IMR-90 (cell line): ENCODE measurements around the gene DYNC1H1. TPM values are rescaled to one million over a fixed set of nuclear protein-coding genes. Genes with fewer than 3 reads are reported as not detected.
A peak's percentile ranks its signal among the peaks of the same experiment; 100 is the strongest.

Source experiments
- ATAC-seq: fragments of 200-7000 bp; cut with Tn5 transposase; 2 replicates; pipeline ENCODE4 v1.9.1; 2020; ENCODE audit warnings: low read depth, mild to moderate bottlenecking, moderate library complexity
- BruUV-seq: library from RNA; stranded (reverse); fragments of 400-500 nt; replicated peaks from 2 replicates; lab custom pipeline; 2021; lab: Mats Ljungman, UMichigan
- CTCF ChIA-PET: fragments of 300-600 bp; formaldehyde crosslinking; extraction: SDS; loops from one replicate; lab custom pipeline; 2021; ENCODE audit warnings: antibody characterized with exemption; lab: Yijun Ruan, JAX
- POLR2A ChIA-PET: fragments of 300-600 bp; sonication (Branson Sonifier 250); formaldehyde crosslinking; loops from one replicate; lab custom pipeline; 2022; ENCODE audit warnings: antibody characterized with exemption; ENCODE audit not compliant: unreplicated experiment; lab: Charles Lee
- DNase-seq: peaks from one replicate; pipeline ENCODE4 v3.0.0; 2013
- H2AFZ ChIP-seq: replicated peaks from 2 replicates; pipeline ENCODE3; 2013; ENCODE audit warnings: low read length, mild to moderate bottlenecking; ENCODE audit not compliant: poor library complexity
- H2AK5ac ChIP-seq: 2 replicates; pipeline ENCODE4 v1.6.1; 2013; ENCODE audit warnings: low read depth, low read length, inconsistent platforms
- H2AK9ac ChIP-seq: replicated peaks from 2 replicates; pipeline ENCODE3; 2013; ENCODE audit warnings: mild to moderate bottlenecking, low read depth, low read length, moderate library complexity; ENCODE audit not compliant: poor library complexity
- H2BK120ac ChIP-seq: 2 replicates; pipeline ENCODE4 v1.6.1; 2013; ENCODE audit warnings: low read depth, low read length, inconsistent platforms
- H2BK15ac ChIP-seq: 3 replicates; pipeline ENCODE4 v1.6.1; 2013; ENCODE audit warnings: low read depth, low read length, inconsistent platforms
- H2BK20ac ChIP-seq: 2 replicates; pipeline ENCODE4 v1.6.1; 2013; ENCODE audit warnings: low read depth, mild to moderate bottlenecking, inconsistent platforms, low read length, moderate library complexity
- H2BK5ac ChIP-seq: 2 replicates; pipeline ENCODE4 v1.6.1; 2013; ENCODE audit warnings: mild to moderate bottlenecking, low read depth, low read length, inconsistent platforms; ENCODE audit not compliant: poor library complexity, severe bottlenecking
- H3K14ac ChIP-seq: replicated peaks from 2 replicates; pipeline ENCODE4 v1.6.1; 2013; ENCODE audit warnings: low read depth, low read length, inconsistent platforms
- H3K18ac ChIP-seq: 2 replicates; pipeline ENCODE4 v1.6.1; 2013; ENCODE audit warnings: low read depth, low read length, control low read depth
- H3K23ac ChIP-seq: 2 replicates; pipeline ENCODE4 v1.6.1; 2013; ENCODE audit warnings: low read depth, low read length, inconsistent platforms
- H3K27ac ChIP-seq: 2 replicates; pipeline ENCODE4 v1.5.1; 2013; ENCODE audit warnings: mild to moderate bottlenecking, control low read depth, low read length; ENCODE audit not compliant: insufficient read depth
- H3K27me3 ChIP-seq: 2 replicates; pipeline ENCODE4 v1.6.1; 2013; ENCODE audit warnings: low read length; ENCODE audit not compliant: control insufficient read depth, insufficient read depth
- H3K36me3 ChIP-seq: 2 replicates; pipeline ENCODE4 v1.6.1; 2013; ENCODE audit warnings: low read length, mixed read lengths; ENCODE audit not compliant: control insufficient read depth, insufficient read depth
- H3K4ac ChIP-seq: 2 replicates; pipeline ENCODE4 v1.6.1; 2013; ENCODE audit warnings: low read depth, low read length, inconsistent platforms
- H3K4me1 ChIP-seq: 2 replicates; pipeline ENCODE4 v1.6.1; 2013; ENCODE audit warnings: low read length, mixed read lengths; ENCODE audit not compliant: control insufficient read depth, insufficient read depth
- H3K4me2 ChIP-seq: 2 replicates; pipeline ENCODE4 v1.6.1; 2013; ENCODE audit warnings: low read depth, mild to moderate bottlenecking, control low read depth, low read length, moderate library complexity
- H3K4me3 ChIP-seq: 2 replicates; pipeline ENCODE4 v1.5.1; 2013; ENCODE audit warnings: low read depth, mild to moderate bottlenecking, control low read depth, low read length, moderate library complexity; ENCODE audit not compliant: insufficient read depth
- H3K56ac ChIP-seq: 2 replicates; pipeline ENCODE4 v1.6.1; 2013; ENCODE audit warnings: low read length, inconsistent platforms; ENCODE audit not compliant: insufficient read depth; ENCODE audit errors: extremely low read depth
- H3K79me1 ChIP-seq, 2 experiments: 2 replicates each; pipeline ENCODE4 v1.6.1; 2013; ENCODE audit warnings: low read length in 2 of 2, inconsistent platforms in 1 of 2, low read depth in 1 of 2
- H3K9ac ChIP-seq: 2 replicates; pipeline ENCODE4 v1.6.1; 2013; ENCODE audit warnings: low read depth, low read length, control low read depth
- H3K9me1 ChIP-seq: 2 replicates; pipeline ENCODE4 v1.6.1; 2013; ENCODE audit warnings: low read length, inconsistent platforms; ENCODE audit not compliant: insufficient read depth
- H3K9me3 ChIP-seq: 2 replicates; pipeline ENCODE4 v1.6.1; 2013; ENCODE audit warnings: low read length; ENCODE audit not compliant: control insufficient read depth, insufficient read depth
- H4K20me1 ChIP-seq: 2 replicates; pipeline ENCODE4 v1.6.1; 2013; ENCODE audit warnings: low read length, inconsistent platforms; ENCODE audit not compliant: insufficient read depth
- H4K5ac ChIP-seq: 2 replicates; pipeline ENCODE4 v1.6.1; 2013; ENCODE audit warnings: mild to moderate bottlenecking, low read depth, low read length, control low read depth
- H4K8ac ChIP-seq, 2 experiments: 2 replicates each; pipeline ENCODE4 v1.6.1; 2013; ENCODE audit warnings: low read depth in 2 of 2, low read length in 2 of 2, control low read depth in 1 of 2, inconsistent platforms in 1 of 2
- H4K91ac ChIP-seq: 2 replicates; pipeline ENCODE4 v1.6.1; 2013; ENCODE audit warnings: low read depth, low read length, inconsistent platforms; ENCODE audit not compliant: insufficient read depth
- BHLHE40 ChIP-seq: fragments of 150-350 bp; IDR thresholded peaks from 2 replicates; pipeline ENCODE4 v1.6.1; 2016; ENCODE audit warnings: mild to moderate bottlenecking, low read depth, low read length
- CEBPB ChIP-seq: IDR thresholded peaks from 2 replicates; pipeline ENCODE4 v1.6.1; 2012; ENCODE audit warnings: low read depth, low read length, improper control_type of control experiment
- CHD1 ChIP-seq: IDR thresholded peaks from 2 replicates; pipeline ENCODE4 v1.6.1; 2012; ENCODE audit warnings: low read depth, low read length, improper control_type of control experiment
- FOS ChIP-seq: fragments of 150-350 bp; IDR thresholded peaks from 2 replicates; pipeline ENCODE4 v1.6.1; 2016; ENCODE audit warnings: low read depth, low read length
- NFE2L2 ChIP-seq: fragments of 150-350 bp; IDR thresholded peaks from 2 replicates; pipeline ENCODE4 v1.6.1; 2016; ENCODE audit warnings: low read depth, mild to moderate bottlenecking, low read length
- RAD21 ChIP-seq: IDR thresholded peaks from 2 replicates; pipeline ENCODE4 v1.6.1; 2012; ENCODE audit warnings: low read length, improper control_type of control experiment
- SMC3 ChIP-seq: fragments of 150-350 bp; IDR thresholded peaks from 2 replicates; pipeline ENCODE4 v1.6.1; 2016; ENCODE audit warnings: low read depth, mild to moderate bottlenecking, antibody characterized with exemption, low read length, moderate library complexity
- WGBS, 2 experiments: methylation state at CpG; one replicate each; pipeline versions ENCODE4 v1.1.5 to v1.1.7; 2013; ENCODE audit warnings: missing lambda C conversion rate in 2 of 2; ENCODE audit not compliant: insufficient read length in 1 of 2; ENCODE audit errors: extremely low coverage in 2 of 2; 5-methylcytosine and 5-hydroxymethylcytosine counted together
- dilution Hi-C: fragments of 300-500 bp; cut with HindIII; formaldehyde crosslinking; loops from one replicate; pipeline ENCODE4 v1.14.3; 2018; ENCODE audit warnings: low sequenced_read_pairs; ENCODE audit not compliant: unreplicated experiment
- in situ Hi-C: fragments of 300-500 bp; cut with MboI; formaldehyde crosslinking; loops from 3 replicates; pipeline ENCODE4 v1.14.3; 2019; ENCODE audit warnings: low sequenced_read_pairs, inconsistent platforms, mixed read lengths
- intact Hi-C: fragments of 100-400 bp; cut with micrococcal nuclease; formaldehyde crosslinking; loops from 2 replicates; pipeline ENCODE4 v1.10.0; 2022
- polyA plus RNA-seq, 3 experiments: library from polyadenylated mRNA; depleted of rRNA; stranded (reverse); fragments of >200 nt; gene quantifications; 2 replicates each; pipeline ENCODE4 v1.2.3, GENCODE V29; 2012; ENCODE audit warnings: low replicate concordance in 1 of 3
- total RNA-seq: library from RNA; depleted of rRNA; stranded (reverse); fragments of >200 nt; gene quantifications from 2 replicates; pipeline ENCODE4 v1.2.3, GENCODE V29; 2012
- TF ChIP-seq, protein P1 (sequence below): conservative IDR thresholded peaks from 2 replicates; pipeline ENCODE4 v1.5.1; 2012; ENCODE audit warnings: mild to moderate bottlenecking, low read depth, low read length, improper control_type of control experiment

The DYNC1H1 gene
- total and polyA plus RNA-seq, 2 of the 4 experiments (the other 2 are of a cell fraction), result 240 to 670 TPM

- Histone ChIP-seq H4K5ac (no peak overlapping the region), H3K23ac (no peak overlapping the region), H3K14ac (no peak overlapping the region), H3K18ac (no peak overlapping the region), H2AK9ac (peak overlapping the region; percentile 89), H2AK5ac (peak overlapping the region; percentile 47; the same call in 1 of the 2 replicates), H4K91ac (peak overlapping the region; percentile 2; the same call in 1 of the 2 replicates), H3K4me2 (peak overlapping the region; percentile 2; the same call in 1 of the 2 replicates), H3K79me1 (peaks cover 0 to 36% of the 10 kb centered on the region in 2 experiments; a peak in 3 of 4 replicates), H2BK20ac (peak overlapping the region; percentile 77), H2AFZ (peak overlapping the region; percentile 78), H3K27ac (no peak overlapping the region), H3K4me1 (peaks cover 11% of the 10 kb centered on the region), H2BK120ac (peak overlapping the region; percentile 21; the same call in 1 of the 2 replicates), H3K4me3 (no peak overlapping the region), H2BK5ac (peak overlapping the region; percentile 11), H3K4ac (peak overlapping the region; percentile 47), H4K8ac (peak overlapping the region in 1 of 2 experiments; percentile 74; a peak in 1 of 4 replicates), H3K56ac (peak overlapping the region; percentile 14; the same call in 1 of the 2 replicates), H3K36me3 (no peaks in the 10 kb centered on the region), H2BK15ac (peak overlapping the region; percentile 5; the same call in 1 of the 3 replicates), H3K9me1 (peaks cover 16% of the 10 kb centered on the region), H3K9me3 (no peaks in the 10 kb centered on the region), H3K27me3 (no peaks in the 10 kb centered on the region), H4K20me1 (peaks cover 25% of the 10 kb centered on the region), H3K9ac (no peak overlapping the region)
- CTCF ChIA-PET, result interaction anchor here (0.5 to 0.7 kb wide), 2 partner anchors 130 to 402 kb away, joined by 4 to 5 read pairs; no protein-coding TSS in a partner anchor
- dilution Hi-C loops, result no loop called here
- in situ Hi-C loops, result loop anchor here (5.0 to 25.0 kb wide), 2 partner anchors 196 to 349 kb away; partner anchors contain the start of genes MOK and ZNF839
- TF ChIP-seq, protein P1, sequence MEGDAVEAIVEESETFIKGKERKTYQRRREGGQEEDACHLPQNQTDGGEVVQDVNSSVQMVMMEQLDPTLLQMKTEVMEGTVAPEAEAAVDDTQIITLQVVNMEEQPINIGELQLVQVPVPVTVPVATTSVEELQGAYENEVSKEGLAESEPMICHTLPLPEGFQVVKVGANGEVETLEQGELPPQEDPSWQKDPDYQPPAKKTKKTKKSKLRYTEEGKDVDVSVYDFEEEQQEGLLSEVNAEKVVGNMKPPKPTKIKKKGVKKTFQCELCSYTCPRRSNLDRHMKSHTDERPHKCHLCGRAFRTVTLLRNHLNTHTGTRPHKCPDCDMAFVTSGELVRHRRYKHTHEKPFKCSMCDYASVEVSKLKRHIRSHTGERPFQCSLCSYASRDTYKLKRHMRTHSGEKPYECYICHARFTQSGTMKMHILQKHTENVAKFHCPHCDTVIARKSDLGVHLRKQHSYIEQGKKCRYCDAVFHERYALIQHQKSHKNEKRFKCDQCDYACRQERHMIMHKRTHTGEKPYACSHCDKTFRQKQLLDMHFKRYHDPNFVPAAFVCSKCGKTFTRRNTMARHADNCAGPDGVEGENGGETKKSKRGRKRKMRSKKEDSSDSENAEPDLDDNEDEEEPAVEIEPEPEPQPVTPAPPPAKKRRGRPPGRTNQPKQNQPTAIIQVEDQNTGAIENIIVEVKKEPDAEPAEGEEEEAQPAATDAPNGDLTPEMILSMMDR, result no peak
- TF ChIP-seq BHLHE40, result no peak
- TF ChIP-seq NFE2L2, result no peak
- TF ChIP-seq CEBPB, result no peak
- TF ChIP-seq RAD21, result no peak
- no peak for TF ChIP-seq CHD1
- TF ChIP-seq FOS, result no peak
- TF ChIP-seq SMC3, result no peak
- ATAC-seq, result no peak
- POLR2A ChIA-PET, result no interaction called here
- no TSS peak for BruUV-seq
- WGBS, 2 experiments, result no CpG with 5 or more reads among the region's 5 CpGs
- intact Hi-C loops, result loop anchor here (5.0 kb wide), 1 partner anchor 191 kb away; no protein-coding TSS in a partner anchor
- DNase-seq, result no peak
Observed at GRCh38 chr14:101963052-101963451, 1.3 kb upstream of the DYNC1H1 start.
